Ishikawa (cell line): ENCODE data around the gene TMC6.

Source experiments
- CEBPB ChIP-seq: IDR thresholded peaks from 2 replicates; pipeline ENCODE4 v1.6.1; 2012
- CREB1 ChIP-seq: IDR thresholded peaks from 2 replicates; pipeline ENCODE4 v1.6.1; 2012; ENCODE audit warnings: low read depth
- NFIC ChIP-seq: IDR thresholded peaks from 2 replicates; pipeline ENCODE4 v1.6.1; 2012
- TAF1 ChIP-seq: IDR thresholded peaks from 2 replicates; pipeline ENCODE4 v1.6.1; 2012; ENCODE audit warnings: low read depth, mild to moderate bottlenecking
- TCF12 ChIP-seq: IDR thresholded peaks from 2 replicates; pipeline ENCODE4 v1.6.1; 2012; ENCODE audit warnings: low read depth
- TF ChIP-seq, protein P1 (sequence below): IDR thresholded peaks from 2 replicates; pipeline ENCODE4 v1.6.1; 2012

DNA sequence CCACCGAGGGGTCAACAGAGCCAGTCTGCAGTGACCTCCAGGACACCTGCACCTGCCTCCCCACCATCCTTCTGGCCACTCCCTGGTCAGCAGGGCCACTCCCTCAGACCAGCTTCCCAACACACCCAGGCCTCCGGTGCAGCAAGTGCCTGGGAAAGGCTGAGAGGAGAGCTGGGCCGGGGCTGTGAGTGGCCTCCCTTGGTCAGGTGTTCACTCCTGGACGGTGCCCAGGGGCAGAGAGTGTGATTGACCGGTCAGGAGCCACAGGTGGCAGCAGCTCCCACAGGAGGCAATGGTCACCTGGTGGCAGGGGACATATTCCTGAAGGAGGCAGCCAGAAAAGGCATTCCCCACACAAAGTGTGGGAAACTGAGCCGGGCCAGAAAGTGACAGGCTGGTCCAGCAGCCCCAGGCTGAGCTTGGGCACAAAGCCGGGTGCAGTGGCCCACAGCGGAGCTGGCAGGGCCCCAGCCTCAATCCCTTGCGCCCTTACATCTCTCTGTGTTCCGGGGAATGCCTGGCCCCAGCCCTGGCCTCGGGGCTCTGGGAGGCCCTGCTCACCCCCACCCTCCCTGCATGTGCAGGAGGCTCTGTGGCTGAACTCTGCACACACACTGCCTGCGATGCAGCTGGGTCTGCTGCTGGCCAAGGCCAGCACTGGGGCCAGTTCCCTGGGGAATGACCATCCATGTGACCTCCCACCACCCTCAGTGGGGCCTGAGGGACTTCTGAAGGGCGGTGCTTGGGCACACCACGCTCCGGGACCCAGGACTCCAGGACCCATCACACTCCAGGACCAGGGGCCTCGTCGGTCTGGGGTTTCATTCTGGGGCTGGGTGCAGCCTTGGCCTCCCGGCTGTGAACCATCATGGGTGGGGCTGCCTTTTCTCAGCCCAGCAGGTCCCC is 16.4 kb upstream of the TMC6 start:
- TF ChIP-seq TAF1 (no peak), NFIC (peak; percentile 59; the same call in 1 of the 2 replicates), CEBPB (no peak), TCF12 (peak; percentile 67; the same call in 1 of the 2 replicates), CREB1 (no peak)
- TF ChIP-seq, protein P1, sequence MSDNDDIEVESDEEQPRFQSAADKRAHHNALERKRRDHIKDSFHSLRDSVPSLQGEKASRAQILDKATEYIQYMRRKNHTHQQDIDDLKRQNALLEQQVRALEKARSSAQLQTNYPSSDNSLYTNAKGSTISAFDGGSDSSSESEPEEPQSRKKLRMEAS: no peak; the same call in 1 of the 2 replicates
